Panc1 (cell line): ENCODE results near the gene ADPRS. TPM values are rescaled to one million over a fixed set of nuclear protein-coding genes. Genes with fewer than 3 reads are reported as not detected.
A peak's percentile ranks its signal among the peaks of the same experiment; 100 is the strongest.

Experiments
- ATAC-seq: fragments of 200-7000 bp; cut with Tn5 transposase; 2 replicates; pipeline ENCODE4 v1.9.1; 2020; ENCODE audit warnings: mild to moderate bottlenecking, moderate library complexity
- Bru-seq: library from RNA; stranded (reverse); fragments of 400-500 nt; gene quantifications from one replicate; lab custom pipeline; 2021; lab: Mats Ljungman, UMichigan
- BruChase-seq, 2 experiments: library from RNA; stranded (reverse); fragments of 400-500 nt; gene quantifications; one replicate each; lab custom pipeline; 2021; lab: Mats Ljungman, UMichigan
- BruUV-seq: library from RNA; stranded (reverse); fragments of 400-500 nt; replicated peaks from 2 replicates; lab custom pipeline; 2021; lab: Mats Ljungman, UMichigan
- CTCF ChIA-PET: fragments of 300-600 bp; sonication (Branson Sonifier 250); formaldehyde crosslinking; loops from one replicate; lab custom pipeline; 2022; ENCODE audit warnings: antibody characterized with exemption; lab: Charles Lee
- POLR2A ChIA-PET: fragments of 300-600 bp; sonication (Branson Sonifier 250); formaldehyde crosslinking; loops from one replicate; lab custom pipeline; 2022; ENCODE audit warnings: antibody characterized with exemption; lab: Charles Lee
- DNase-seq: peaks from one replicate; pipeline ENCODE4 v3.0.0-alpha.2; 2010; ENCODE audit warnings: low read depth, low spot score
- H3K27ac ChIP-seq: 2 replicates; pipeline ENCODE4 v1.5.1; 2011; ENCODE audit warnings: mild to moderate bottlenecking, low read length, inconsistent platforms
- H3K27me3 ChIP-seq: fragments of 200-500 bp; sonication (Bioruptor generic); 2 replicates; pipeline ENCODE4 v1.6.0; 2014; ENCODE audit warnings: low read length, inconsistent platforms; ENCODE audit not compliant: control insufficient read depth, insufficient read depth
- H3K36me3 ChIP-seq: fragments of 200-500 bp; sonication (Bioruptor generic); 2 replicates; pipeline ENCODE4 v1.5.1; 2014; ENCODE audit warnings: inconsistent platforms, mild to moderate bottlenecking, low read length, moderate library complexity; ENCODE audit not compliant: control insufficient read depth, insufficient read depth
- H3K4me1 ChIP-seq: 2 replicates; pipeline ENCODE4 v1.5.1; 2011; ENCODE audit warnings: inconsistent platforms, mild to moderate bottlenecking, low read length, moderate library complexity; ENCODE audit not compliant: control insufficient read depth, insufficient read depth
- H3K4me3 ChIP-seq, 2 experiments: 2 replicates each; pipeline ENCODE4 v1.5.1; 2011 to 2012; ENCODE audit warnings: low read depth in 2 of 2, low read length in 2 of 2, mild to moderate bottlenecking in 2 of 2, inconsistent platforms in 1 of 2, moderate library complexity in 1 of 2
- H3K9me3 ChIP-seq: fragments of 200-500 bp; sonication (Bioruptor generic); 2 replicates; pipeline ENCODE4 v1.5.1; 2014; ENCODE audit warnings: low read depth, mild to moderate bottlenecking, inconsistent platforms, low read length, moderate library complexity; ENCODE audit not compliant: control insufficient read depth, insufficient read depth
- CTCF ChIP-seq: fragments of 450-650 bp; IDR thresholded peaks from 2 replicates; pipeline ENCODE4 v1.5.1; 2017; ENCODE audit warnings: mild to moderate bottlenecking
- POLR2AphosphoS5 ChIP-seq: IDR thresholded peaks from 2 replicates; pipeline ENCODE4 v1.6.1; 2012; ENCODE audit warnings: mild to moderate bottlenecking, low read depth, low read length, moderate library complexity
- REST ChIP-seq, 2 experiments: IDR thresholded peaks; 2 replicates each; pipeline ENCODE4 v1.6.1; 2011 to 2012; ENCODE audit warnings: low read depth in 2 of 2, control low read depth in 1 of 2, low read length in 1 of 2, mild to moderate bottlenecking in 1 of 2, moderate library complexity in 1 of 2; ENCODE audit not compliant: insufficient read depth in 1 of 2
- SIN3A ChIP-seq: IDR thresholded peaks from 2 replicates; pipeline ENCODE4 v1.6.1; 2012; ENCODE audit warnings: low read depth, mild to moderate bottlenecking, low read length, moderate library complexity, borderline replicate concordance; ENCODE audit not compliant: insufficient read depth
- TCF7L2 ChIP-seq: IDR thresholded peaks from 2 replicates; pipeline ENCODE4 v1.6.1; 2011; ENCODE audit warnings: mild to moderate bottlenecking, low read depth, low read length, inconsistent platforms
- in situ Hi-C: cut with HindIII; loops from 2 replicates; pipeline ENCODE4 v1.10.0; 2016; ENCODE audit warnings: low sequenced_read_pairs, low pct_unique_long_range_greater_than_20kb
- intact Hi-C: fragments of 100-400 bp; cut with micrococcal nuclease; formaldehyde crosslinking; loops from one replicate; pipeline ENCODE4 v1.10.0; 2022; ENCODE audit not compliant: unreplicated experiment
- long read RNA-seq: library from polyadenylated mRNA; unstranded; transcript quantifications from one replicate; pipeline ENCODE4 v2.0.0, GENCODE V29; 2021; ENCODE audit not compliant: unreplicated experiment
- polyA plus RNA-seq: library from polyadenylated mRNA; unstranded; fragments of >200 nt; gene quantifications from one replicate; pipeline ENCODE4 v1.2.1, GENCODE V29; 2012; ENCODE audit warnings: missing spikeins; ENCODE audit not compliant: insufficient read length
- total RNA-seq: library from RNA; stranded (reverse); gene quantifications from one replicate; pipeline ENCODE4 v1.2.1, GENCODE V29; 2021; ENCODE audit not compliant: unreplicated experiment

The ADPRS gene
- 32.2 TPM for total RNA-seq
- polyA plus RNA-seq = 42.2 TPM
- percentile 81 among the genes with signal in this experiment for Bru-seq, nascent RNA
- percentile 85 among the genes with signal in this experiment for BruChase-seq, experiment 1, labeled RNA remaining after a 2-hour chase
- percentile 73 among the genes with signal in this experiment for BruChase-seq, experiment 2, labeled RNA remaining after a 6-hour chase
- long read RNA-seq, transcript ADPRHL2-201 (6 exons, 1,668 nt) = major isoform, 86 of 99 reads
- long read RNA-seq, partial matches to known transcripts = 11 of 99 reads
- long read RNA-seq, other reads (novel, unspliced or antisense) = 2 of 99 reads

- Histone ChIP-seq H3K27ac (peak within 1 kb of the TSS; percentile 82), H3K9me3 (no peaks in the 10 kb centered on the region), H3K27me3 (no peaks in the 10 kb centered on the region), H3K4me3 (peak within 1 kb of the TSS; percentile 97 to 99), H3K36me3 (peaks cover 13% of the 10 kb centered on the region), H3K4me1 (no peaks in the 10 kb centered on the region; the same call in 1 of the 2 replicates)
- intact Hi-C loops (no loop called here), in situ Hi-C loops (no loop called here)
- TF ChIP-seq SIN3A (peak; percentile 94), POLR2AphosphoS5 (peak; percentile 93), CTCF (peak; percentile 99), TCF7L2 (no peak), REST (IDR thresholded peaks at IDR 0.05; ENCODE audit: insufficient read depth in 1 of 2, low read depth in 2 of 2, low read length in 1 of 2) (peak in 1 of 2 experiments; percentile 30; a peak in 1 of 4 replicates)
- no TSS peak for BruUV-seq
- ChIA-PET CTCF (no interaction called here), POLR2A (no interaction called here)
- peak; percentile 53 for DNase-seq
- ATAC-seq = peak; percentile 94
These were observed at the start of gene ADPRS for GRCh38 chr1:36088577-36089392. TSS of gene ADPRS (plus strand) at chr1:36088892. CDS start at chr1:36088905, 13 bp downstream.

GRCh38 chr1:36040238-36040637 lies 48.5 kb upstream of the ADPRS start:
- no TSS peak for BruUV-seq
- H3K9me3 ChIP-seq = no peaks in the 10 kb centered on the region
- in situ Hi-C loops = no loop called here
- intact Hi-C loops = no loop called here
- POLR2A ChIA-PET = no interaction called here
- peaks cover 15% of the 10 kb centered on the region for H3K36me3 ChIP-seq
- TF ChIP-seq SIN3A (no peak), CTCF (no peak), REST (IDR thresholded peaks at IDR 0.05; ENCODE audit: insufficient read depth in 1 of 2, low read depth in 2 of 2, low read length in 1 of 2) (no peak), POLR2AphosphoS5 (no peak), TCF7L2 (no peak)
- ATAC-seq (no peak), DNase-seq (no peak)
- H3K4me1 ChIP-seq = no peaks in the 10 kb centered on the region
- no peaks in the 10 kb centered on the region for H3K27me3 ChIP-seq
- H3K27ac ChIP-seq = no peak overlapping the region
- CTCF ChIA-PET = no interaction called here
- H3K4me3 ChIP-seq = no peak overlapping the region
